ENCODE results near the gene WNT11.
"Not testable (repeated sequence)": the region's sequence is repeated elsewhere in the genome, so short reads cannot be mapped to it uniquely, and the experiment has no call there.

WNT11 gene

DNA sequence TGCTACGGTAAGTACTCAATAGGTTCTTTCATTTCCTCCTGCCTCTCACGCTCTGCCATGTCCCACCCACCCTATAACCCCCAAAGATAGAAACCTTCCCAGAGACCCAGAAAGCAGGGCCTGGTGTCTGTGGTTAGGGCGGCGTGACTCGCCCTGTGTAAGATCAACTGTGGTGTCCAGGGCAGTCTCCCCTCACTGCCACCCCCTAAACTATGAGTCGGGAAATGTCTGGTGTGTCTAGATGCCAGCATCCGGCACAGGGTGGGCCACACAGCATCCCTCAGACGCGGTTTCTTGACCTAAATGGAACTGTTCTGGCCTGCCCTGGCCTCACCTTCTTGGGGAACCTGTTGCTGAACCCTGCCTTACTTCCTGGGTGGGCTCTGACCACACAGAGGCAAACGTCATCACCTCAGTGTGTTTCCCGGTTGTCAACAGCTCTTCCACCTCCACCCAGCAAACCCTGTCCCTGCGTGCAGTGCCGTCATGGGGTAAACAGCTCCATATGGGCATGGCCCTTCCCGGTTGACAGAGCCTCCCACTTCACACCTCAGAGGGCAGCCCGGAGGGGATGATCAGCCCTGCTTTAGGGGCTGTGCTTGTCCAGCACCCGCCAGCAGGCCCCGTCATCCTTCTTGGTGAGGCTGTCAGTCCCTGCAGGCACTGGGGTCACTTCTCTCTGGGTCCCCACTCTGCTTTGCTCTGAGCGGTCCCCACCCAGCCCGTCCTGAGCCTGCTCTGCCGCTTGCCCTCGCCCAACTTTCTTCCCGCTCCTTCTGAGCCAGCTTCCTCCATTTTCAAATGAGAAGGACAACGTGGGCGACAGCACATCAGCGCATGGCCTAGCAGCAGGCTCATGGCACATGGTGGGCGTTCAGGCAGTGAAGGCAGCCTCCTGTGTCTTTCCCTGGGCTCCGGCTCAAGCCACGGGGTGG lies 6.0 kb downstream of the WNT11 start:
- no peak for DNase-seq

DNA sequence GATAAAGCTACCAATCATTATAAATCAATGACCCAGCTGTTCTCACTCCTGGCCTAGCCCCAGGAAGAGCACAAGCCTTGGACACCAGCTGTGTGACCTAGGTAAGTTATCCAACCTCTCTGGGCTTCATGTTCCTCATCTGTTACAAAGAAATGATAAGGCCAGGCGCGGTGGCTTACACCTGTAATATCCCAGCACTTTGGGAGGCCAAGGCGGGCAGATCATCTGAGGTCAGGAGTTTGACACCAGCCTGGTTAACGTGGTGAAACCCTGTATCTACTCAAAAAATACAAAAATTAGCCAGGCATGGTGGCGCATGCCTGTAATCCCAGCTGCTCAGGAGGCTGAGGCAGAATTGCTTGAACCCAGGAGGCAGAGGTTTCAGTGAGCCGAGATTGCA lies 7.6 kb downstream of the WNT11 start:
- DNase-seq: not testable (repeated sequence)

DNA sequence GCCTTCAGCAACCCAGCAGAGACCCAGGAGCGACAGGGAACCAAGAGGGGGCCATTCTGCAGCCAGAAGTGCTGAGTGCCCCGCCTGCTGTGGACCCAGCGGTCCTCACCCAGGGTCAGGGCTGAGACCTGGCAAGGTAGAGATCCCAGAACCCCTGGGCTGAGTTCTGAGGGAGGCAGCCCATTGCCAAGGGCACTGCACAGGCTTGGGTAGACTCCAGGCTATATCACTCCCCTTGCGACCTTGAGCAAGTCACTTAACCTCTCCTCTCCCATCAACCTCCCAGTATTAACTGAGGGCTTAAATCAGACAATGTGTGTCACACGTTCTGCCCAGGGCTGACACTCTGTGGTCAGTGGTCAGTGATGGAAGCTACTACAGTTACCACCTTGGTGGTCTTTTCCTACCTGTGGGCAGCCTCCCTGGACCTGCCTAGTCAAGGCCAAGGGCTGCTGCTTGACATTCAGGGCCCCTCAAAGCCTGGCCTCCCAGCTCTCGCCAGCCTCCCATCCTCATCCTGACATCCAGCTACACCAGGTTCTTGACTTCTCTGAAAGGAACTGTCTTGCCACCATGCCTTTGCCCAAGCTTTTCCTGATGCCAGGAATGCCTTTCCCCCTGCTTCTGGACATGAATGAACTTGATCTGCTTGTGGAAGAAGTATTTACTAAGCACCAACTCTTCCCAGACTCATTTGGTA lies 8.2 kb downstream of the WNT11 start:
- no peak for DNase-seq

DNA sequence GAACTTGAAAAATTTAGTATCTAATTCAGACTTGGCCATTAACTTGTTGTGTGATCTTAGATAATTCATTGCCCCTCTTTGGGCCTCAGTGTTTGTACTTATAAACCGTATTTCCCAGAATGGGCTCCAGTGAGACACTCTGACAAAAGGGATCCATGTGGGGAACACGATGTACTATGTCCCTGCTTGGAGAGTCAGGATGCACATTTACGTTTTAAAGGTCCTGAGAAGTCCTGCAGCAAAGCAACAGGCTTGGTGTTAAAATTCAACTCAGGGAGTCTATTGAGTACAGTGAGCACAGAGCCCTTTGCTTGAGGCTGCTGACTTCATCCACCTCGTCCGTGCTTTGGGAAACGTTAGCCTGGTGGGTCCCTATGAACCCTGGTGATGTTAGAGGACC lies 9.0 kb downstream of the WNT11 start:
- DNase-seq: no peak

DNA sequence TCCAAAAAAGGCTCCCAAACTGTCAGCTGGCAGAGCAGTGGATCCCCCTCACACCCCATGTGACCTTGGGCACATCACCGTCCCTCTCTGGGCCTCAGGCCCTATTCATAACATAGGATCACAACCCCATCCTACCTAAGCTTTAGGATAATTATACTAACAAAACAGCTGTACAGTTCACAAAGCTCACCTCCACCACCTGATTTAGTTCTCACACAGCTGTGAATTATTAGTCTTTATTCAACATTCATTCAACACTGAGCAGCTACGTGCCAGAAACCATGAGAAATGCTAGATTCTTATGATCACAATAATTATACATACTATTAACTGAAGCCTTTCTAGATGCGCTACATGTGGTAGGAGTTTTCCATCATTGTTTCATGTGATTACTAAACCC lies 9.5 kb downstream of the WNT11 start:
- DNase-seq: no peak

DNA sequence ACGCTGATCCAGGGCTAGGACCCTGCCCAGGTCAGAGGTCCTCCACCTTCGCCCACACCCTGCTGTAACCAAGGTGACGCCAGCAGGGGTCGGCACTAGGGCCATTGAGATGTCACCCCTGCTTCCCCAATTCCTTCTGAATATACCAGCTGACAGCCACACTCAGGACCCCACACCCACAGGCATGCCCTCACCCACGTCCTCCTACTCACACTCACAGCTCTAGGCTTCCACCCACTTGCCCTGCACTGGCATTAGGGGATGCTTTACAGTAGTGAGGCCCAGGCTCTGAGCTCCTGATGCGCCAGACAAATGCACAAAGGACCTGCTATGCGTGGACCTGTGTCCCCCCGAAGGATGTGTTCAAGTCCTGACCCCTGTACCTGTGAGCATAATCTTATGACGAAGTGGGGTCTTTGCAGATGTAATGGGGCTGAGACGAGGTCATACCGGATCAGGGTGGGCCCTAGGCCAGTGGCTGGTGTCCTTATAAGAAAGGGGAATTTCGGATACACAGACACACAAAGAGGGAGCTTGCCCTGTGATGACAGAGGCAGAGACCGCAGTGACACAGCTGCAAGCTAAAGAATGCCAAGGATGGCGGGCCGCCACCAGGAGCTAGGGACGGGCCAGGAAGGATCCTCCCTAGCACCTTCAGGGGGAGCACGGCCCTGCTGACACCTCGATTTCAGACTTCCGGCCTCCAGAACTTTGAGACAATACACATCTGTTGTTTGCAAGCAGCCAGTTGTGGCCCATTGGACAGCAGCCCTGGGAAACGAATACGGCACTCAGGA lies 11.2 kb downstream of the WNT11 start:
- no peak for DNase-seq

DNA sequence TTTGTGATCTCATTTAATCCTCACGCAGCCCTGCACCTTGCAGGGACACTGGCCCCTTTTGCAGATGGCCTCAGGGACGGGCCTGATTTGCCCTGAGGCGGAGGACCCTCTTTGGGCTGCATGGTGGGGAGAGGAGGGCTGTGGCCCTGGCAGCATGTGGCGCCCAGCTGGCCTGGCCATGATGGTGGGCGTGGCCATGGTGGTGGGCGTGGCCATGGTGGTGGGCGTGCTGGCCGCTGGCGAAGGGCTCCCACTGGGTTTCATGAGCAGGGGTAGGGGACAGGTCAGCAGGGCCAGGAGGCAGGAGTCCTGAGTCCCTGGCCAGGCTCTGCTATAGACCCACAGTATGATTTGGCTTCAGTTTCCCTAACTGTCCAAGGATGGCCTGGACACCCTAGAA lies 13.1 kb downstream of the WNT11 start:
- no peak for DNase-seq

DNA sequence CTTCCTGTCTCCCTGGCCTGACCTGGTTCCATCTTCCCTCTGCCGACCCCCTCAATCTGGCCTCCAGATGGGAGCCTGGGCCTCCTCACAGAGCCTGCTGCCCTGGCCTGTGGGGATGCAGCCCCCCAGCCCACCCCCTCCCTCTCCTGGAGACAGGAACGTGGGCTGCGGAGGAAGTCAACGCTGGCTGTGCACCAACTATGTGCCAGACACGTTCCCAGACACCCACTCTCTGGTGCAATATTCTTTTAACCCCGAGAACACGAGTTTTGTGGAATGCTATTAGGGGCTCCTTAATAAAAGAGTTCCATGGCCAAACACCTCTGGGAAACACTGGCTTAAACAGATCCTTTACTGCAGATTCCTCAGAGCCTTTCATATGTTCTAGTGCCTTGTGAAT lies 15.9 kb downstream of the WNT11 start:
- DNase-seq: no peak

DNA sequence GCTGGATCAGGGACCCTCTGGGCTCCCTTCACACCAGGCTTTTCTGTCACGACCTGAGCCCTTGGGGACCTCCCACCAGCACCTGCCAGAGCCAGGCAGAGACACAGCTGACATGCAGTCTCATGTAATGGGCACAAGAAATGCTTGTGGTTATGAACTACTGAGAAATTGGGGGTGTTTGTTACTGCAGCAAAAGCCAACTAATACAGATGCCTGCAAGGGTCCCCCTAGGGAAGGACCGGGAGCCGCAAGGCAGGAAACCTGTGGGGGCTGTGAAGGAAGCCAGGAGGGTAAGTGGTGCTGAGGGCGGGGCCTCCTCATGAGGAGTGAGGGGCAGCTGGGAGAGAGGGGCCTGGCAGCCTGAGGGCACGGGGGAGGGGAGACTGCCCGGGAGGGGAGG lies 16.6 kb downstream of the WNT11 start:
- DNase-seq: no peak

DNA sequence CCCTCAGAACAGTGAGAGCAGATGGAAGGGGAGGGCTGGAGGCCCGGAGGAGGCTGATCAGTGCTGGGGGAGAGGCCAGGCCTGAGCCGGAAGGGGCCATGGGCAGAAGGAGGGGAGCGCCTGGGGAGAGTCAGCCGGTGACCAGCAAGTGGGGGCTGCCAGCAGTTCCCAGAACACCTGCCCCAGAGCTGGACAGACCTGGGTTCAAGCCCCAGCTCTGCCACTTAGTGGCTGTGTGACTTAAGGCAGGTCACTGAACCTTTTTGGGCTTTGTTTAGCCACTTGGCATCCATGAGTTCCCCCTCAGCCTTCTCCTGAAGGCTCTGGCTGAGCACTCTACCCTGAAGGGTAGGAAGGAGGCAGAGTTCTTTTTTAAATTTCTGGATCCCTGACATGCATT lies 17.4 kb downstream of the WNT11 start:
- DNase-seq: no peak

DNA sequence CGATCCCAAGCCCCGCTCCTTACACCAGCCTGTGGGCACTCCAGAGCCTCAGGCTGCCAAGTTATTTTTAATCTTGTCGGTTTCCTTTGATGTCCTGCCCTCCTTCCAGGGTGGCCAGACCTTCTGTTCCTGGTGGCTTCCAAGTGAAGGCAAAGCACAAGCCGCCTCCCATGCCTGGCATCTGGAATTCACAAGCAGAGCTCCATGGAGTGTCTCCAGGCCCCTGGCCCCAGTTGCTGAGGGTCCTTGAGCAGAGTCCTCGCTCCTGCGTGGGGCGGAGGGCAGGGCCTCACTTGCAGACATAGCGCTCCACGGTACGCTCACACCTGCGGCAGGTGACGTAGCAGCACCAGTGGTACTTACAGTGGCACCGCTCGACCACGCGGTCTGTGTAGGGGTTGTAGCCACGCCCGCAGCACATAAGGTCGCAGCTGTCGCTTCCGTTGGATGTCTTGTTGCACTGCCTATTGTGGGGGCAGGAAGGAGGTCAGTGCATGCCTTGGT lies 19.5 kb downstream of the WNT11 start:
- no peak for DNase-seq

DNA sequence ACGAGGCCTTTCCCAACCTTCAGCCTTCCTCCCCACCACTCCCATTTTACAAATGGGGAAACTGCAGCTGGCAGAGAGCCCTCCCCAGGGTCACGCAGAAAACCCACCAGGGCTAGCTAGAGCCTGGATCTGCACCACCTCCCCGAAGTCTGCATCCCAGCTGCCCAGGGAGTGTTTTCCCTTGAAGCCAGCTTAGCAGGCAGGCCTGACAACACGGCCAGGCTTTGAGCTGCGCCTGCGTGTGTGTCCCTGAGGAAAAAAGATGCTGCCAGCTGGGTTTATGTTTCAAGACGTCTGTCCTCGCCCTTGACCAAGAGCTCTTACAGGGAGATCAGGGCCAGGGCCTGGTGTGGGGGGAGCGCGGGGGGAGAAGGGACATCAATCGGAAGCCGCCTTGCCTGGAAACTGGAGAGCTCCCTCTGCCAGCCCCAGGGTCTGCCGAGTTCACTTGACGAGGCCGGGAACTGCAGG lies 20.3 kb downstream of the WNT11 start:
- no peak for DNase-seq

DNA sequence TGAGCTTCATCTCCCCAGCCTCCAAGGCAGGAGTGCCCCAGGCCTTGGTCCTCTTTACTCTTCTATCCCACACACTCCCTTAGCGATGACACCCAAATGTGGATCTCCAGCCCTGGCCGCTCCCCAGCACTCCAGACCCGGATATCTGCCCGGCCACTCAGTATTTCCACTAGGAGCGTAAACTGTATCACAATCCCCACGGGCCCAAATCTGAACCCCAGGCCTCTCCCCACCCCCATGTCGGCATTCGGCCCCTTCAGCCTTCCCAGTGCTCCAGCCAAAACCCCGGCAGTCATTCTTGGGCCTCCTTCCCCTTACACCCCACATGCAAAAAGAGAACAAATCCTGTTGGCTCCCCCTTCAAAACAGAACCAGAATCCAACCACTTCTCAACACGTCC lies 20.8 kb downstream of the WNT11 start:
- no peak for DNase-seq

DNA sequence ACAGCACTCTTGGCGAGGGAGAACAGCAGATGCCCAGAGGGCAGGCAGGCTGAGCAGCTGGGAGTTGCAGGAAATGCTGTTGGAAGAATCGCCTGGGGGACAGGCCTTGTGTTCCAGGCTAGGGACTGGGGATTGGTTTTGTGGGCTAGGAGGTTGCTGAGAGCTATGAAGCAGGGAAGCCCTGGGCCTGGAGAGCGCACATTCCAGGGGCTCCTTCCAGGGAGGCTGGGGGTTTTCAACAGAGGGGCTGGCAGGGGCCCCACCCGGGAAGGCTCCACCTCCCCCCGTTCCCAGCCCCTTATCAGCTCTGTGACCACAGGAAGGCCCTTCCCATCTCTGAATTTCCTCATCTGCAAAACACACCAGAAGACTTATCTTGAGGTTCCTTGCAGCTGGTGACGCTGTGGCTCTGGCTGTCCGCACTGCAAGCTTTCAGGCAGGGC lies 21.7 kb downstream of the WNT11 start:
- DNase-seq: no peak

DNA sequence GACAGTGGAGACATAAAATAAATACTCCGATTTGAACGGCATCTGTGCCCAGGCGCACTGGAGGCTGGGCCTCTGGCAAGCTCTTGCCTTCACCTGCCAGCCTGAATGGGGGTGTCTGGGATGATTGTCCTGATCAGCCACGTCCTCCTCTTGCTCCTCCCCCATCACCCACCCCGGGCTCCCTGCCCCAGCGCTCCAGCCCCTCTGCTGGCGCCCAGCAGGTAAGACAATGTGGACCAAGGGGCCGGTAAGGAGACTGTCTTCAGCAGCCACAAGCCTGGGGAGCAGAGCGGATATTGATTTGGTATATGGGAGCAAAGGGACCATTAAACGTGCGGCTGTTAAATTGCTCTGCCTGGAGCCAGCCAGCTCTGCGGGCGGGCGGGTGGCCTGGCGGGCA lies 24.9 kb downstream of the WNT11 start:
- no peak for DNase-seq

DNA sequence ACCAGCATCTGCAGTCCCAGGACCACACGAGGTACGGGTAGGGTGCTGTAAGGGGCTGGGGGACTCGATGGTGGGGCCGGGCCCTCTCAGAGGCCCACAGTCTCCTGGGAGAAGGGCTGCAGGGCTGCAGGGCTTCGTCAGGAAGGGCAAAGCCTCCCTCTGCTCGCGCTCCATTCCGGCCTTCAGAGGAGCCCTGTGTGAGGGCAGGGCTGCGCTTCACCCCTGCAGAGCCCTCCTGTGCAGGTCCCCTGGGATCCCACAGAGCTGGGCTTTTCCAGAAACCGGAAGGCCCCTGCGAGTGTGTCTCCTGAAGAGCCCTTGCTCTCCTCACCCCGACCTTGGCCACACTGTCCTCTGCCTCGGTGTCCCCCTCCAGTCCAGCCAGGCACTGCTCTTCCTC lies 27.2 kb downstream of the WNT11 start:
- DNase-seq: no peak

DNA sequence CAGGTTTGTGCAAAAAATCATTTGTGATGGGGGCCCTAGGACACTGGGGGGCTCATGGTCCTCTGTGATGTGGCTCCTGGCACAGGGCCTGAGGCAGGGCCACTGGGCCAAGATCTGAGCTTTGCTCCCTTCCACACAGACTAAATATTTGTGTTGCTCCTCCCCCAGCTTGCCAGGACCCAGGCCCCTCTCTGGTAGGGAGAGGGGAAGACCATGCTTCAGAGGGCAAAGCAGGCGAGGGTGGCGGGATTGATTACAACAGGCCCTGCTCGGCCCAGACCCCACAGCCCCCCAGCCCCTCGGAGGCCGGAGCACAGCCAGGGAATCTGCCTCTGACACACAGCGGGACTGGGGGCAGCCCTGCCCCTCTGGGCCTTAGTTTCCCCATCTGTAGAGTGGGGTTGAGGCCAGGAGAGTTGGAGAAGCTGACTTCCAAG lies 29.0 kb downstream of the WNT11 start:
- DNase-seq: no peak

DNA sequence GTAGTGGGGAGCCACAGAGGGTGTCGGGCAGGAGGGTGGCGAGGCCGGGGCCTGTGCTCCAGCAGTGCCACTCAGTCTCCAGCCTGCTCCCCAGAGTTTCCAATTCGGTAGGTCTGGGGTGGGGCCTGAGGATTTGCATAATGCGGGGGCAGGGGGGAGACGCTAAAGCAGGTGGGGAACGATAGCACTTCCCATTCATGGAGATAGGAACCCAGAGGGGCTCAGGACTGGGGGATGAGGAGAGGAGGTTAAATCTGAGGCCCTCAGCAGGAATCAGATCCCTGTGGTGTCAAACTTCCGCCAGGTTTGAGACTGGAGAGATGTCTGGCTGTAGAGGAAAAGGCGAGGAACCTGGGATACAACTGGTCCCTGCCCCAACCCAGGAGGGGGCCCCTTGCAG lies 29.8 kb downstream of the WNT11 start:
- no peak for DNase-seq

DNA sequence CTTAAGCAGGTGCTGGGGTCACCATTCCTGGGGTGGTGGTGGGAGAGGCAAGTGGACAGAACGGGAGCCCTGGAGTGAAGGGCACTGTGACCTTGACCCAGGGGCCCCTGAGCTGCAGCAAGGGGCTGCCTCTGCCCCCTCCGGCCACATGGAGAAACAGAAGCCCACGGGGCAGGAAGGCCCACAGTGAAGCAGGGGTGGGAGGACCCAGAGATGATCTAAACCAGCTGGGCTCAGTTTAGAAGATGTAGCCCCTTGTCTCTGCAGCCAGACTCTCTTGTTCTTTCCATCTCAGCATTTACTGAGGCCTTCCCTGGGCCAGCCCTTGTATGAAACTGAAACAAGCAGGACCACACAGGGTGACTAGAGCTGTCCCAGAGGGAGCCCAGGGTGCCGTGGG lies 30.5 kb downstream of the WNT11 start:
- no peak for DNase-seq

DNA sequence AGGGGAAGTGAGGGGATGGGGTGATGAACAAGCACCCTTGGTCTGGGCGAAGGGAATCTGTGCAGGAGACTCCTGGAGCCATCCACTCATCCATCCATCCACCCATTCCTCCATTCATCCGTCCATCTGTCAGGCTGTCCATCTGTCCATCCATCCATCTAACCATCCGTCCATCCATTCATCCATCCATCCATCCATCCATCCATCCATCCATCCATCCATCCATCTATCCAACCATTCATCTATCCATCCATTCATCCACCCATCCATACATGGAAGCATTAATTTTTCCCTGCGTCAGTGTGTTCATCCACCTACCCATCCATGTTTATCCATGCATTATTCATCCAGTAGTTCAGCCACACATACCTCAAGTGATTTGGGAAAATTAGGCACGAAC lies 32.0 kb downstream of the WNT11 start:
- DNase-seq: no peak

DNA sequence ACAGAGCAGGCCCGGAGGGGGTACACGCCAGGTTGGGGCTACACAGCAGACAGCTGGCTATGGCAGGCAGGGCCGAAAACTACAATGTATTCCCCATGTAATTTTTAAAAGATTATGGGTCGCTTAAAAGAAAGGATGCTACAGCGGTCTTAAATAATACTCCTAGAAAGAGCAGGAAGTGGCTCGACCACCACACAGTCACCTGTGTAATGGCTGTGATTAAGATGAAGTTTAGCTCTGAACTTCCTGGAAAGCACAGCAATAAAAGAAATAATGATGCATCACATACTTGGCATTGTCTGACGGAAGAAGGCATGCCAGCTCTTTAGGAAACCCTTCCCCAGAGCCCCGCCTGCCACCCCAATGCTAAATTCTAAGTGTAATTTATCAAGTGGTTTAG lies 32.6 kb downstream of the WNT11 start:
- DNase-seq: no peak

DNA sequence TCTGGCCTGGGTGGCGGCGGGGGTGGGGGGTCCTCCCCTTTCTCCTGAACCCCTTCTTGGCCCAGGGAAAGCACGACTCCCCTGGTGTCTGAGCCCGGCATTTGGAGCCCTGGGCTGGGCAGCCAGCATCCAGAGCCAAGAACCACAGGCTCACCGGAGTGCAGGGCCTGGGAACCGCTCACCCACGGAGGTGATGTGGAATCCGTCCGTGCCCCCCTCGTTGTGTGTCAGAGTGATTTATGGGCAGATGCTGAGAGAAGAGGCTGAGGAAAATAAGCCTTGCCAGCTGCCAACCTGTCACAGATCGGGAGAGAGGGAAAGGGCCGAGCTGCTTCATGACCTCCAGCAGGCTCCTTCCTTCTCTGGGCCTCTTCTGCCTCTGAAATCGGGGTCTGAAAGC lies 33.7 kb downstream of the WNT11 start:
- DNase-seq: no peak

DNA sequence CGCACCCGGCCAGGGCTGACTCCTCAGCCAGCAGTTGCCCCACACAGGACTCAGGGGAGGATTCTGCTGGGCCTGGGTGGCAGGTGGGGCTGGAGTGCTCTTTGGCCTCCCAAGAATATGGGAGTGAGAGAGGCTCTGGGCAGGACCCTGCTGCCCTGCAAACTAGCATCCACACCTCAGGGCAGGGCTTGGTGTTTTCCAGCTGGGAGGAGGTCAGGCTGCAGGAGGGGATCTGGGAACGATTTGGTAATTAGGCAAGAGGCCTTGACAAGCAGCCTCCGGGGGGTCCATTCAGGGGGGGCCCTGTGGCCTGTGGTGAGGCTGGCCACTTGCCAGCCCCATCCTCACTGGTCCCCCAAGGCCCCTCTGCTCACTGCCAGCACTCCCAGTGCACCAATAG lies 35.8 kb downstream of the WNT11 start:
- DNase-seq: no peak

Data from SIG-M5 (cell line).